HepG2 (cell line): ENCODE measurements around the gene GLB1L. TPM values are rescaled to one million over a fixed set of nuclear protein-coding genes. Genes with fewer than 3 reads are reported as not detected.

Source experiments
- BHLHE40 ChIP-seq: IDR thresholded peaks from 2 replicates; pipeline ENCODE4 v1.6.1; 2011; ENCODE audit warnings: low read length, improper control_type of control experiment
- HNF4G ChIP-seq, 2 experiments: sonication (generic) in 1 of 2; formaldehyde crosslinking in 1 of 2; IDR thresholded peaks; 2 replicates each; pipeline versions ENCODE4 v1.4.0 to v1.6.1; 2011 to 2020; ENCODE audit warnings: borderline replicate concordance in 2 of 2, low read depth in 2 of 2, mild to moderate bottlenecking in 2 of 2, low read length in 1 of 2, missing genetic modification reagents in 1 of 2, moderate library complexity in 1 of 2
- IKZF1 ChIP-seq: fragments of 450-650 bp; IDR thresholded peaks from 2 replicates; pipeline ENCODE4 v1.7.1; 2016
- ISL2 ChIP-seq: sonication (generic); formaldehyde crosslinking; IDR thresholded peaks from 2 replicates; pipeline ENCODE4 v1.5.0; 2020; ENCODE audit warnings: missing genetic modification reagents
- KAT7 ChIP-seq: IDR thresholded peaks from 2 replicates; pipeline ENCODE4 v1.6.1; 2018; ENCODE audit warnings: borderline replicate concordance, missing compliant biosample characterization
- KDM1A ChIP-seq: IDR thresholded peaks from 2 replicates; pipeline ENCODE4 v1.6.1; 2016; ENCODE audit warnings: missing compliant biosample characterization
- SALL2 ChIP-seq: sonication (generic); formaldehyde crosslinking; IDR thresholded peaks from 2 replicates; pipeline ENCODE4 v1.8.1; 2023; ENCODE audit warnings: mild to moderate bottlenecking, missing genetic modification reagents, inconsistent platforms
- SMAD9 ChIP-seq: sonication (generic); formaldehyde crosslinking; IDR thresholded peaks from 2 replicates; pipeline ENCODE4 v1.5.1; 2020; ENCODE audit warnings: mild to moderate bottlenecking, missing genetic modification reagents
- ZFP82 ChIP-seq: sonication (generic); formaldehyde crosslinking; IDR thresholded peaks from 2 replicates; pipeline ENCODE4 v1.5.1; 2020; ENCODE audit warnings: mild to moderate bottlenecking, missing genetic modification reagents, borderline replicate concordance
- ZNF138 ChIP-seq: sonication (generic); formaldehyde crosslinking; IDR thresholded peaks from 2 replicates; pipeline ENCODE4 v1.5.0; 2020; ENCODE audit warnings: mild to moderate bottlenecking, low read depth, missing genetic modification reagents
- ZNF256 ChIP-seq: sonication (generic); formaldehyde crosslinking; conservative IDR thresholded peaks from 2 replicates; pipeline ENCODE4 v1.4.0; 2020; ENCODE audit warnings: missing genetic modification reagents
- ZNF30 ChIP-seq: sonication (generic); formaldehyde crosslinking; IDR thresholded peaks from 2 replicates; pipeline ENCODE4 v1.5.0; 2020; ENCODE audit warnings: mild to moderate bottlenecking, missing genetic modification reagents
- ZNF501 ChIP-seq: sonication (generic); formaldehyde crosslinking; IDR thresholded peaks from 2 replicates; pipeline ENCODE4 v1.5.1; 2020; ENCODE audit warnings: mild to moderate bottlenecking, moderate library complexity, missing genetic modification reagents
- ZNF644 ChIP-seq: IDR thresholded peaks from 2 replicates; pipeline ENCODE4 v1.6.1; 2016; ENCODE audit warnings: low read depth
- polyA plus RNA-seq, 8 experiments: library from polyadenylated mRNA; depleted of rRNA in 3 of 8; stranded (reverse) in 7 of 8; unstranded in 1 of 8; fragments of >200 nt; fragmentation: Illumina TruSeq in 4 of 8; extraction: Trizol in 4 of 8; gene quantifications; 2 replicates each; pipeline versions ENCODE4 v1.2.1 to v1.2.3, GENCODE V29; 2011 to 2016; ENCODE audit warnings: low read depth in 4 of 8, missing spikeins in 1 of 8, mixed read lengths in 1 of 8; ENCODE audit not compliant: insufficient read depth in 1 of 8
- total RNA-seq, 5 experiments: library from RNA; depleted of rRNA; stranded (reverse); fragments of >200 nt; fragmentation: Illumina TruSeq; extraction: Trizol; gene quantifications; 2 replicates each; pipeline ENCODE4 v1.2.3, GENCODE V29; 2016; ENCODE audit warnings: low read depth in 1 of 5
- TF ChIP-seq, protein P1 (sequence below): sonication (generic); formaldehyde crosslinking; IDR thresholded peaks from 2 replicates; pipeline ENCODE4 v1.5.0; 2020; ENCODE audit warnings: mild to moderate bottlenecking, missing genetic modification reagents
- TF ChIP-seq, protein P2 (sequence below): sonication (generic); formaldehyde crosslinking; IDR thresholded peaks from 2 replicates; pipeline ENCODE4 v1.5.0; 2020; ENCODE audit warnings: mild to moderate bottlenecking, missing genetic modification reagents
- TF ChIP-seq, protein P3 (sequence below): sonication (generic); formaldehyde crosslinking; IDR thresholded peaks from 2 replicates; pipeline ENCODE4 v1.5.1; 2020; ENCODE audit warnings: missing genetic modification reagents, mild to moderate bottlenecking, borderline replicate concordance
- TF ChIP-seq, protein P4 (sequence below): sonication (generic); formaldehyde crosslinking; IDR thresholded peaks from 2 replicates; pipeline ENCODE4 v1.4.0; 2020; ENCODE audit warnings: missing genetic modification reagents
- TF ChIP-seq, protein P5 (sequence below): fragments of 450-650 bp; IDR thresholded peaks from 2 replicates; pipeline ENCODE4 v1.6.1; 2016

GLB1L gene
- total and polyA plus RNA-seq, 2 of the 13 experiments (the other 11 are each of a cell fraction or from before 2014, with no cell fraction given) = 6.8 to 7.3 TPM

DNA sequence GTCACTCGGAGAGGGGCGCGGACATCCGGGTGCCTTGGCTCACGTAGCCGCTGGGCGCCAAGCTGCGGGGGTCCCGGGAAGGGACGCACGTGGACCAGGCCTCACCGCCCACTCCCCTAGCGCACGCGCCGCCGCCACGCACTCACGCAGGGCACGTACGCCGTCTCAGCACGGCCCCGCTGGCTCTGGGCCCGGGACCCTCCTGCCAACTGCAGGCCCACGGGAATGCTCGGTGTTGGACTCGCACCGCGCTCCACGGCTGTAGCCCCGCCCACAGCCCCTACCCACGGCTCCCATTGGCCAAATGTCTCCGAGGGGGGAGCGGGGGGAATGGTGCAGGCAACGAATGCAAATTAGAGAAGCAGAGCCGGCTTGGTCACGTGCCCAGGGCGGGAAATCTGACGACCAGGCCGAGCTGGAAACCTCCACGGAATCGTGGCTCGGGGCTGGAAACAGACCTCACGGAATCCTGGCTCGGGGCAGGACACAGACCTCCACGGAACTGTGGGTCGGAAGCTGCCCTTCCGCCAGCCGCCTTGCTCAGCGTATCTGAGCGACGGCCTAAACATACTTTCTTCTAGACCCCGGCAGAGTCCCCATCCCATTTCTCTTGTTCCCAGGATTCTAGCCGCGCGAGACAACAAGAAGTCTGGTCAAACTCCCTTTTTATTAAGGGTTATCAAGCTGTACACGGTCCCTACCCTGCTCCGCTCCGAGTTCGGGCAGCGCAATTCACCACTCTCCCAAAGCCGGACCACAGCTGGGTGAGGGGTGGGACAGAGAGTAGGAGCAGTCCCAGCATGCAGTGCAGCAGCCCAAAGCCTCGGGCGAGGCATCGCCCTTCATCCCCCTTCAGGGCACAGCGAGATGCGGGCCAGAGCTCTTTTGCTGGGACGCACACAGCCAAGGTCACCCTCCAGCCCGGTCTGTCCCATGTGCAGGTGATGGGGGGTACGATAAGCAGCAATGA, 26.2 kb downstream of the GLB1L start, which contains the start of gene ABCB6 (continued):
- TF ChIP-seq, protein P1, sequence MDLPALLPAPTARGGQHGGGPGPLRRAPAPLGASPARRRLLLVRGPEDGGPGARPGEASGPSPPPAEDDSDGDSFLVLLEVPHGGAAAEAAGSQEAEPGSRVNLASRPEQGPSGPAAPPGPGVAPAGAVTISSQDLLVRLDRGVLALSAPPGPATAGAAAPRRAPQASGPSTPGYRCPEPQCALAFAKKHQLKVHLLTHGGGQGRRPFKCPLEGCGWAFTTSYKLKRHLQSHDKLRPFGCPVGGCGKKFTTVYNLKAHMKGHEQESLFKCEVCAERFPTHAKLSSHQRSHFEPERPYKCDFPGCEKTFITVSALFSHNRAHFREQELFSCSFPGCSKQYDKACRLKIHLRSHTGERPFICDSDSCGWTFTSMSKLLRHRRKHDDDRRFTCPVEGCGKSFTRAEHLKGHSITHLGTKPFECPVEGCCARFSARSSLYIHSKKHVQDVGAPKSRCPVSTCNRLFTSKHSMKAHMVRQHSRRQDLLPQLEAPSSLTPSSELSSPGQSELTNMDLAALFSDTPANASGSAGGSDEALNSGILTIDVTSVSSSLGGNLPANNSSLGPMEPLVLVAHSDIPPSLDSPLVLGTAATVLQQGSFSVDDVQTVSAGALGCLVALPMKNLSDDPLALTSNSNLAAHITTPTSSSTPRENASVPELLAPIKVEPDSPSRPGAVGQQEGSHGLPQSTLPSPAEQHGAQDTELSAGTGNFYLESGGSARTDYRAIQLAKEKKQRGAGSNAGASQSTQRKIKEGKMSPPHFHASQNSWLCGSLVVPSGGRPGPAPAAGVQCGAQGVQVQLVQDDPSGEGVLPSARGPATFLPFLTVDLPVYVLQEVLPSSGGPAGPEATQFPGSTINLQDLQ (CRISPR knock-in tag) = peak; percentile 94
- TF ChIP-seq BHLHE40 = peak; percentile 98
- peak; percentile 97 for TF ChIP-seq KAT7 (CRISPR knock-in tag)
- TF ChIP-seq ZNF30 (CRISPR knock-in tag) = peak; percentile 94; the same call in 1 of the 2 replicates
- TF ChIP-seq ZFP82 (CRISPR knock-in tag) = peak; percentile 98
- TF ChIP-seq, protein P2, sequence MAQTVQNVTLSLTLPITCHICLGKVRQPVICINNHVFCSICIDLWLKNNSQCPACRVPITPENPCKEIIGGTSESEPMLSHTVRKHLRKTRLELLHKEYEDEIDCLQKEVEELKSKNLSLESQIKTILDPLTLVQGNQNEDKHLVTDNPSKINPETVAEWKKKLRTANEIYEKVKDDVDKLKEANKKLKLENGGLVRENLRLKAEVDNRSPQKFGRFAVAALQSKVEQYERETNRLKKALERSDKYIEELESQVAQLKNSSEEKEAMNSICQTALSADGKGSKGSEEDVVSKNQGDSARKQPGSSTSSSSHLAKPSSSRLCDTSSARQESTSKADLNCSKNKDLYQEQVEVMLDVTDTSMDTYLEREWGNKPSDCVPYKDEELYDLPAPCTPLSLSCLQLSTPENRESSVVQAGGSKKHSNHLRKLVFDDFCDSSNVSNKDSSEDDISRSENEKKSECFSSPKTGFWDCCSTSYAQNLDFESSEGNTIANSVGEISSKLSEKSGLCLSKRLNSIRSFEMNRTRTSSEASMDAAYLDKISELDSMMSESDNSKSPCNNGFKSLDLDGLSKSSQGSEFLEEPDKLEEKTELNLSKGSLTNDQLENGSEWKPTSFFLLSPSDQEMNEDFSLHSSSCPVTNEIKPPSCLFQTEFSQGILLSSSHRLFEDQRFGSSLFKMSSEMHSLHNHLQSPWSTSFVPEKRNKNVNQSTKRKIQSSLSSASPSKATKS = no peak
- TF ChIP-seq ZNF256 (CRISPR knock-in tag) = peak; percentile 35; the same call in 1 of the 2 replicates
- TF ChIP-seq ZNF138 (CRISPR knock-in tag) = peak; percentile 90; the same call in 1 of the 2 replicates
- peak; percentile 95 for TF ChIP-seq ZNF501 (CRISPR knock-in tag)
- TF ChIP-seq HNF4G (IDR thresholded peaks at IDR 0.05; ENCODE audit: borderline replicate concordance, low read depth, low read length) = no peak; the same call in 1 of the 2 replicates
- TF ChIP-seq HNF4G (CRISPR knock-in tag; IDR thresholded peaks at IDR 0.05; ENCODE audit: borderline replicate concordance, low read depth) = peak; percentile 77
- peak; percentile 94 for TF ChIP-seq SMAD9
- peak; percentile 94 for TF ChIP-seq SALL2 (CRISPR knock-in tag)
- TF ChIP-seq ISL2 (CRISPR knock-in tag) = peak; percentile 77
- no peak; the same call in 1 of the 2 replicates for TF ChIP-seq KDM1A (CRISPR knock-in tag)
- TF ChIP-seq, protein P3, sequence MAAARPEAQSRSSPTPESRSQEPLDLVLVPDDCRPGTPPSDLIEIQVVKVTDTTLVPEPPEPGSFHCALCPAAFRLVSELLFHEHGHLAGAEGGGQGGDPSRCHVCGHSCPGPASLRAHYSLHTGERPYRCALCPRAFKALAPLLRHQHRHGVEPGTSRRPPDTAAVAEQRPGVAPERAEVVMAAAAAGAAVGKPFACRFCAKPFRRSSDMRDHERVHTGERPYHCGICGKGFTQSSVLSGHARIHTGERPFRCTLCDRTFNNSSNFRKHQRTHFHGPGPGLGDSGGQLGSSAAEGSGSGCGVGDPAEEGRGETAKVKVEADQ (CRISPR knock-in tag) = peak; percentile 78
- TF ChIP-seq, protein P4, sequence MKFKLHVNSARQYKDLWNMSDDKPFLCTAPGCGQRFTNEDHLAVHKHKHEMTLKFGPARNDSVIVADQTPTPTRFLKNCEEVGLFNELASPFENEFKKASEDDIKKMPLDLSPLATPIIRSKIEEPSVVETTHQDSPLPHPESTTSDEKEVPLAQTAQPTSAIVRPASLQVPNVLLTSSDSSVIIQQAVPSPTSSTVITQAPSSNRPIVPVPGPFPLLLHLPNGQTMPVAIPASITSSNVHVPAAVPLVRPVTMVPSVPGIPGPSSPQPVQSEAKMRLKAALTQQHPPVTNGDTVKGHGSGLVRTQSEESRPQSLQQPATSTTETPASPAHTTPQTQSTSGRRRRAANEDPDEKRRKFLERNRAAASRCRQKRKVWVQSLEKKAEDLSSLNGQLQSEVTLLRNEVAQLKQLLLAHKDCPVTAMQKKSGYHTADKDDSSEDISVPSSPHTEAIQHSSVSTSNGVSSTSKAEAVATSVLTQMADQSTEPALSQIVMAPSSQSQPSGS (CRISPR knock-in tag) = no peak
- TF ChIP-seq, protein P5, sequence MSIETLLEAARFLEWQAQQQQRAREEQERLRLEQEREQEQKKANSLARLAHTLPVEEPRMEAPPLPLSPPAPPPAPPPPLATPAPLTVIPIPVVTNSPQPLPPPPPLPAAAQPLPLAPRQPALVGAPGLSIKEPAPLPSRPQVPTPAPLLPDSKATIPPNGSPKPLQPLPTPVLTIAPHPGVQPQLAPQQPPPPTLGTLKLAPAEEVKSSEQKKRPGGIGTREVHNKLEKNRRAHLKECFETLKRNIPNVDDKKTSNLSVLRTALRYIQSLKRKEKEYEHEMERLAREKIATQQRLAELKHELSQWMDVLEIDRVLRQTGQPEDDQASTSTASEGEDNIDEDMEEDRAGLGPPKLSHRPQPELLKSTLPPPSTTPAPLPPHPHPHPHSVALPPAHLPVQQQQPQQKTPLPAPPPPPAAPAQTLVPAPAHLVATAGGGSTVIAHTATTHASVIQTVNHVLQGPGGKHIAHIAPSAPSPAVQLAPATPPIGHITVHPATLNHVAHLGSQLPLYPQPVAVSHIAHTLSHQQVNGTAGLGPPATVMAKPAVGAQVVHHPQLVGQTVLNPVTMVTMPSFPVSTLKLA = peak; percentile 67
- TF ChIP-seq IKZF1 = no peak
- no peak for TF ChIP-seq ZNF644 (CRISPR knock-in tag)
